Measurements from ENCODE around the gene TCF19.

GRCh38 chr6:31170987-31171671, 12.7 kb downstream of the TCF19 start:
- TF ChIP-seq CTCF (conservative IDR thresholded peaks at IDR 0.05; ENCODE audit: low read depth in 2 of 2) (no peak), REST (IDR thresholded peaks at IDR 0.05; ENCODE audit: unreplicated experiment) (no peak), POLR2AphosphoS5 (IDR thresholded peaks at IDR 0.05; ENCODE audit: low read depth) (no peak), EZH2 (IDR thresholded peaks at IDR 0.05; ENCODE audit: low read depth, unreplicated experiment) (no peak), CREB1 (CRISPR knock-in tag; IDR thresholded peaks at IDR 0.05; ENCODE audit: low read depth) (no peak), JUNB (IDR thresholded peaks at IDR 0.05; ENCODE audit: unreplicated experiment) (no peak), NANOG (IDR thresholded peaks at IDR 0.05; ENCODE audit: borderline replicate concordance) (no peak), EZH2phosphoT487 (IDR thresholded peaks at IDR 0.05; ENCODE audit: unreplicated experiment) (no peak), ETS1 (IDR thresholded peaks at IDR 0.05) (no peak)

Measured in GM23338 (cell line).